Stimulated activated CD4-positive, alpha-beta T cell treated with anti-CD3 and anti-CD28 coated beads, TNF-alpha, amount 100 ng/mL, for 1 hour (primary cell): ENCODE results near the gene TSHZ2.
"Not testable (repeated sequence)": the region's sequence is repeated elsewhere in the genome, so short reads cannot be mapped to it uniquely, and the experiment has no call there.

ENCODE experiments used
- DNase-seq, 3 donors: peaks; one replicate each; pipeline ENCODE4 v3.0.0-alpha.2; 2020; ENCODE audit warnings: low read depth in 3 of 3, low spot score in 1 of 3

Gene TSHZ2

GRCh38 chr20:53080969-53081871 lies 109.1 kb downstream of the TSHZ2 start:
- no peak for DNase-seq

DNA sequence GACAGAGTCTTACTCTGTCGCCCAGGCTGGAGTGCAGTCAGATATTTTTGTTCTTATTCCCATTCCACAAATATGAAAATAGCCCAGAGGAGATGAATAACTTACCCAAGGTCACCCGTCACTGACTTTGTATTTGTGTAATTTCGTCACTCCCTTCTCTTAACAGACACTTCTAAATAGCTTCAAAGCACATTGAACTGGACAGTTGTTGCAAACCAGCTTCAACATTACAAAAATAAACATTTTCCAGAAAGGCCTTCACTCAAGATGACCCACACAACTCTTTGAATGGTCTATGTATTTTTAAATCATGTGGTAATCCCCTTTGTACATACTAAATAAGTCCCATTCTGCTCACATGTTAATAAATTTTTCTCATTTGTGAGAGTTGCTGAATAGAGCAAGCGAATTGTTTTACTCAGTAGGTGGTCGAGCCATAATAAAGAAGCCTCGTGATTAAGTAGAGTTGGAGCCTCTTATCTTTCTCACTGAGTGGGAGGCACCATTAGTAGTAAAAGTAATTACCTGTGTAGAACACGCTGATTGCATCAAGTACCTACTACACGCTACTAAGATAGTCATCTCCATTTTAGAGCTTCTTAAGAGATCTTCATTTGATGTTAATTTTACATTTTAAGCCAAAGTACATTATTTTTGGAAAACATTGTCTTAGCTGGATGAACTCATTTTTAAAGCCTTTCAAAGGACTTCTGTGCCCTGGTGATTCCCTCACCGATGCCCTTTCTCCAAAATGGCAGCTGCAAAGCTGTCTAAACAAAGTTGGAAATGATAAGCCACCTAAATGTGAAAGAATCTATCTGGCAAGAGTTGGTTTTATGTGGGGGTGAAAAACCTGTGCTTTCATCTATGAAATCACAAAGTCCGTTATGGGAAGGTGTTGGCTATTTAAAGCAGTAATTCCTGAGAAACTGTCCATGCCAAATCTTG lies 110.0 kb downstream of the TSHZ2 start:
- DNase-seq: no peak

DNA sequence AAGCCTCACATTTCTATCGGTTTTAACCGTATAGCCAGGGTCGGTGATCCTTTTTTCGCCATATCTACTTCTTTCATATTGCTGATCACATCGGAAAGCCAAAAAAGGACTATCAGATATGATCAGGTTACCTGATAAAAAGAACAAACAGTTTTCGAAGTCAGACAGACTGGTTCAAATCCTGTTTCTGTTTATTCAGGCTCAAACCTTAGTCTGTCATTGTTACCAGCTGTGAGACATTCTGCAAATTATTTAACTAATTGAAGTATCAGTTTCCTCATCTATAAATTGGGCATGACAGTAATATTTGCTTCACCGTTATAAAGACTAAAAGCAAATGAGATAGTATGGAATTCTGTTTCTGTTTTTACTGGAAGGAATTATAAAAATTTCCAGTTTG lies 111.3 kb downstream of the TSHZ2 start:
- DNase-seq: no peak

DNA sequence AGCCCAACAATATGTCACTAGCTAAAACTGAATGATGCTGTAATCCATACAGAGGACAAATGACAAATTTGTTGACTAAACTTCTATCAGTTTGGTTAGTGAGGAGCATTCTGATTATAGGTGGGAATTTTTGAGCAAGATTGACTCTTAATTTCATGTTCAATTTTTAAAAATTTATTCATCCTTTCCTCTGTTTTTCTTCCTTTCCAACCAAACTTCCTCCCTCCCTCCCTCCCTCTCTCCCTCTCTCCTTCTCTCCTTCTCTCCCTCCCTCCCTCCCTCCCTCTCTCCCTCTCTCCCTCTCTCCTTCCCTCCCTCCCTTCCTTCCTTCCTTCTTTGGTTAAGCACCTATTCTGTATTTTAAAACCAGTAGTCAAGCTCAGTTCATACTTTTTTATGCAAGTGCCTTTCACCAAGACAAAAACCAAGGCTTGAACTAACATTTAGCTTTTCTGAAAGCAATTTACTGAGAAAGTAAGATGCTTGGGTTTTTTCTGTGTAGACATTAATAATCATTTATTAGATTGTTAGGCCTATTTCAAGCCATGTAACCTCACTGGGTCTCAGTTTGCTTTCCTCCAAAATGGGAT lies 112.3 kb downstream of the TSHZ2 start:
- no peak for DNase-seq

GRCh38 chr20:53085720-53086119 lies 113.6 kb downstream of the TSHZ2 start:
- no peak for DNase-seq

DNA sequence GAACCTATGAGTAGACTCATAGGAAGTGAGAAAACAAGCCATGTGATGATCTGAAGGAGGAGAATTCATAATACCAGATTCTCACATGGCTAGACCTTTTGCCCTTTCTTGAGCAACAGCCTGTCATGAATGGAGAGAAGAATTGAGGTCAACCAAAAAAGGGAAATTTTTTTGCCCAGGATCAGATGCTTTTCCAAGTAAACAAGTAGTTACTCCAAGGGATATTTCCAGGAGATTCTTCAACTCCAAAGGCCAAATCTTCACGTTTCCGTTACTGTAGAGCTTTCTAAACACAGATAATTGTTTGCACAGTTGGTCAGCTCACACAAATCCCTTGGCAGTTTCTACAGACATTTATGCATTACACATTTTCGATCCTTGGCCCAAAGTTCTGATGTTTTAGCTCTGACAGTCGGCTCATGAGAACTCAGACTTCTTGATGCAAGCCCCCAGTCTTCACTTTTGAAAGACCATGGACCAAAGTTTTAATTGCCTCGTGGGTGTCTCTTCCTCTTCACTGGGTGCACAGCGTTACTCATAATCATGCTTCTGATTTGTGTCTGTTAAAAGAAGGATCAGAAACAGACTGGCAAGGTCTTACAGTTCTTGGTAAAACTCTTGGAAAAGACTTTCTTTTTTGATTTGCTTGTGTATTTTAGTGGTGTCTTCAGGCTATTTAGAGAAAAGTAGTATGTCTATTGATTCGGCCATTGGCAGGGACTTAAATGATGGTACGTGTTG lies 115.0 kb downstream of the TSHZ2 start:
- no peak for DNase-seq

DNA sequence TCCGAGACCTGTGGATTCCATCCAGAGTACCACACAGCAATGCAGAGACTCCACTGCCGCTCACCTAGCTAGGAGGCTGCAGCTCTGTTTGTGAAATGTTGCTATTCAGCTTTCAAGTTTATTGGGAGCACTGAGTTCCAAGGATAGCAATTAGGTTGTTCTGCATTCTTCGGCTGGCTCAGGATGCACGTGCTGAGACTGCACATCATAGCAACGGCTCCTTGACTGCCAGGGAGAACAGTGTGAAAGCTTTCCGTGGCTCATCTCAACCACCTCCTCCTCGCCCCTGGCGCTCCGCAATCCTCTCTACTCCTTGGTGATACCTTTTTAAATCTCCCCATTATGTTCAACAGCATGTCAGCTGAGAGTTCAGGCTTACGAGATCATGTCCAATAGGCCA lies 116.6 kb downstream of the TSHZ2 start:
- DNase-seq: no peak

- DNase-seq: not testable (repeated sequence)
Measured at GRCh38 chr20:53089851-53090250, 117.7 kb downstream of the TSHZ2 start.

DNA sequence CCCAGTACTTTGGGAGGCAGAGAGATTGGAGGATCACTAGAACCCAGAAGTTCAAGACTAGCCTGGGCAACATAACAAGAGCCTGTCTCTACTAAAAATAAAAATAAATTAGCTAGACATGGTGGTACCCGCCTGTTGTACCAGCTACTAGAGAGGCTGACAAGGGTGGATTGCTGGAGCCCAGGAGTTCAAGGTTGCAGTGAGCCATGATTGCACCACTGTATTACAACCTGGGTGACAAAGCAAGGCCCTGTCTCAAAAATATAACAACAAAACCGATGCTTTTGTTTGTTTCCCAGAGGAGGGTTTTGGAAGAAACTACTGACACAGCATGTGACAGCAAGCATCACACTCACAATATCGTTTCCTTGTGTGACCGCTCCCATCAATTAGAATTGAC lies 119.6 kb downstream of the TSHZ2 start:
- DNase-seq: no peak

DNA sequence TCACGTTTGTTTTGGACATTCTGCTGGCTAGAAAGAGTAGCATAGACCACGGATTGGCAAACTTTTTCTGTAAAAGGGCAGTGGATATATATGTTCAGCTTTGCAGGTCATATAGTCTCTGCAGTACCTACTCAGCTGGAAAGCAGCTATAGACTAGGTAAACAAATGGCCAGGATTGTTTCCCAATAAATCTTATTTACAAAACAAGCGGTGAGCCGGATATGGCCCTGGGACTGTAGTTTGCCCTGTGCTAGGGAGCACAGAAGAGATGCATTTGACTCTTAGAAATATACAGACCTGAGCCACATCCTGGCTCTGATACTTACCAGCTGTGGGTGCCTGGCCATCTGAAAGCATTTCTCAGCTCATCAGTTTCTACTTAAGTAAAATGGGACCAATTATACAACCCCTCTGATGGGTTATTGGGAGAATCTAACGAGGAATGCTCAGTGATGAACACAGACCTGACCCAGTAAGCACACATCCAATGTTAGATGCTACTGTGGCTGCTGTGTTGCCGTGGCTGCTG lies 120.7 kb downstream of the TSHZ2 start:
- no peak for DNase-seq

DNA sequence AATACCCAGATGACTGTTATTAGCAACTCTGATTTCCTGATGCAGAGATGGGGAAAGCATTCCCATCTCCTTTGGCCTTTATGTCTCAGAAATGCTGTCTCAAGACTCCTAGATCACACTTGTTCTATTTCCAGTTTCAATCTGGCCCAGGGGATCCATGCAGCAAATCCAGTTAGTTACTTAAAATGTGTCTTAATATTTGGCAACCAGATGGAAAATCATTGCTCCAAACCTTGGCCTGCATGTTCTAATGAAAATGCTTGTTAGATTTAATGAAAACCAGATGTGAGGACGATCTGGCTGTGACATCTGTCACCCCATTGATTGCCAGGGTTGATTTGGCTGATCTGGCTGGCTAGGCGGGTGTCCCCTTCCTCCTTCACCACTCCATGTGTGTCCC lies 125.2 kb downstream of the TSHZ2 start:
- no peak for DNase-seq

GRCh38 chr20:53097791-53098190 lies 125.6 kb downstream of the TSHZ2 start:
- DNase-seq: no peak

DNA sequence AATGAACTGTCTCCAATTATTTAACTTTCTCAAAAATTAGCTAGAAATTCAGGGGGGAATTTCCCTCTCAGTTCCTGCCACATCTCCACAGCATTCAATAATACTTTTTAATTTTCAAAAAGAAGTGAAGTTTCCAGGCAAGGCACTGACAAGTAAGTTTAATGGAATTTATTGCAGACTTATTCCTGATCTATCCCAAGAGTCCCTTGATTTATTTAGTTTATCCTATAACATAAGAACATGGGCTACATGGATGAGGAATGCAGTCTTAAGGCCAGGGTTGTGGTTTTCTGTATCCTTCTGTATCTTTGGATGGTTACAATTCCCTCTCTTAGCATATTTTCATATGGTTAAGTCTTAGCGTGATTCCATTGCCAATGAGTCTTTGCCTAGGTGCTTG lies 126.5 kb downstream of the TSHZ2 start:
- no peak for DNase-seq

DNA sequence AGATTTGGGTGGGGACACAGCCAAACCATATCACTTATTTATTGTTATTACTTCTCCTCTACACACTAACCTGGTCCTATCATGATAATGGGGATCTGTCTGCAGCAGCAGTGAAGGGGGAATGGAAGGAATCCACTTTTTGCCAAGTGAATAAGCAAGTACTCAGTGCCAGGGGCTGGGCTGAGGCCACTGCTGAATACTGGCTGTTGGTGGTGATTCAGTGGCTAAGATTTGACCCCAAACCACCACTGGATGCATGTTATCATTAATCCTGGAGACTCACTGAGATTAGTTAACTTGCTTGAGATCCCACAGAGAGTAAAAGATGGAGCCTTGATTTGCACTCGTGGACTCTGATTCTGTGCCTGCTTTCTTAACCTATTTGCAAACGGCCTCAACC lies 127.7 kb downstream of the TSHZ2 start:
- DNase-seq: no peak

DNA sequence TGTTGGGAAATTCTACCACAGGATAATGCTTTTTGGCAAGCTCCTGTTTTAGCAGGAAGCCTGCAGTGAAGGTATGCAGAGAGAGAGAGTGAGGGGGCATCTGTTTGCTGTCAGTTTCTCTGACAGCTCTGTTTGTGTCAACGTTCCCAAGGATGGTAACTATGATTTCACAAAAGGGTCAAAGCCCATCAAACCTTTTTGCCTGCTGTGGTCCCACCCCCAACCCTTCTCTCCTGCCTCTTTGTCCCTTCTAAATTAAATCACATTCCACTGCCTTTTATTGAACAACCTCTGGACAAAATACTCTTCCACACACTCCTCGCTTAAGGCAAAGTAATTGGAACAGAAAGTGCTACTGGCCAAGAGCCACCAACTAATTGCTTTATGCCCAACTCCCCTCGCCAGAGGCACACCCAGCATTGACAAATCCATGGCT lies 128.3 kb downstream of the TSHZ2 start:
- no peak for DNase-seq

- DNase-seq: no peak
Measured at GRCh38 chr20:53101992-53102760, 130.0 kb downstream of the TSHZ2 start.

- no peak for DNase-seq
Measured at GRCh38 chr20:53103124-53103523, 131.0 kb downstream of the TSHZ2 start.

- no peak for DNase-seq
Measured at GRCh38 chr20:53104884-53105283, 132.7 kb downstream of the TSHZ2 start.

- no peak for DNase-seq
Measured at GRCh38 chr20:53116733-53117132, 144.6 kb downstream of the TSHZ2 start.

DNA sequence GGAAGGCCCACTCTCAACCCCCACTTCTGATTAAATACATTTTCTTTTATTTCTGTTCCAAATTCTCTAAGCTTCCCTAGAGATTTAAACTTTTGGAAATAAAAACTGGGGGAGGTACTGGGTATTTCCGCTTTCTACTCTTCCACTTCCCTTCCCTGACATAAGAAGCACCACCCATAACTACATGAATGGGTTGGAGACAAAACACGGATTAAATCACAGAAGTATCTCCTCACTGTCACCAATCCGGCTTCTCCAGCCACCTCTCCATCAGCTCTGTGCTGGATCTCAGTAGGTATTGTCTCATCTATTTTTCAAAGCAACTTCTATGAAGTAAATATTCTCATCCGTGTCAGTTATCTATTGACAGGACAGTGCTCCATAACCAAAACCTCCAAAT lies 150.7 kb downstream of the TSHZ2 start:
- no peak for DNase-seq
